K562 (cell line): ENCODE measurements around the gene SMIM35. TPM values are rescaled to one million over a fixed set of nuclear protein-coding genes. Genes with fewer than 3 reads are reported as not detected.

Experiments used
- ATF1 ChIP-seq, 2 experiments: fragments of 450-650 bp in 1 of 2; IDR thresholded peaks; 2 replicates each; pipeline ENCODE4 v1.6.1; 2016; ENCODE audit warnings: missing compliant biosample characterization in 1 of 2, missing genetic modification characterization in 1 of 2
- BCL6 ChIP-seq: fragments of 250-450 bp; sonication (Bioruptor Pico); IDR thresholded peaks from 2 replicates; pipeline ENCODE4 v1.4.0; 2020
- CEBPB ChIP-seq: fragments of 450-650 bp; IDR thresholded peaks from 2 replicates; pipeline ENCODE4 v1.6.1; 2016; ENCODE audit warnings: missing genetic modification characterization, missing compliant biosample characterization
- EP400 ChIP-seq: fragments of 450-650 bp; IDR thresholded peaks from 2 replicates; pipeline ENCODE4 v1.6.1; 2017; ENCODE audit warnings: antibody characterized with exemption, mild to moderate bottlenecking, moderate library complexity
- KAT7 ChIP-seq: sonication (generic); formaldehyde crosslinking; IDR thresholded peaks from 2 replicates; pipeline ENCODE4 v1.8.0; 2022; ENCODE audit warnings: missing genetic modification reagents, mild to moderate bottlenecking, borderline replicate concordance
- MTA2 ChIP-seq: fragments of 450-650 bp; IDR thresholded peaks from 2 replicates; pipeline ENCODE4 v1.6.1; 2016; ENCODE audit warnings: low read depth
- MTF1 ChIP-seq: fragments of 250-450 bp; sonication (Bioruptor Pico); IDR thresholded peaks from 2 replicates; pipeline ENCODE4 v1.9.0; 2021; ENCODE audit warnings: moderate library complexity, mild to moderate bottlenecking, inconsistent platforms, borderline replicate concordance
- NBN ChIP-seq: fragments of 450-650 bp; IDR thresholded peaks from 2 replicates; pipeline ENCODE4 v1.6.1; 2016; ENCODE audit warnings: low read depth, mild to moderate bottlenecking
- NCOA1 ChIP-seq: fragments of 450-650 bp; IDR thresholded peaks from 2 replicates; pipeline ENCODE4 v1.6.1; 2016; ENCODE audit warnings: low read depth
- NCOR1 ChIP-seq: fragments of 450-650 bp; IDR thresholded peaks from 2 replicates; pipeline ENCODE4 v1.6.1; 2016; ENCODE audit warnings: mild to moderate bottlenecking, moderate library complexity
- NR4A1 ChIP-seq, 2 experiments: fragments of 250-450 bp in 1 of 2; fragments of 450-650 bp in 1 of 2; sonication (Bioruptor Pico) in 1 of 2; IDR thresholded peaks; 2 replicates each; pipeline versions ENCODE4 v1.4.0 to v1.6.1; 2016 to 2020; ENCODE audit warnings: mild to moderate bottlenecking in 2 of 2, missing compliant biosample characterization in 1 of 2, missing genetic modification characterization in 1 of 2, moderate library complexity in 1 of 2
- OTX1 ChIP-seq: fragments of 450-650 bp; formaldehyde crosslinking; IDR thresholded peaks from 2 replicates; pipeline ENCODE4 v1.4.0; 2022; ENCODE audit warnings: mild to moderate bottlenecking
- RCOR1 ChIP-seq, 2 experiments: IDR thresholded peaks; 2 replicates each; pipeline ENCODE4 v1.6.1; 2012; ENCODE audit warnings: low read depth in 2 of 2, low read length in 2 of 2, borderline replicate concordance in 1 of 2, improper control_type of control experiment in 1 of 2
- RFX7 ChIP-seq: fragments of 250-450 bp; sonication (Bioruptor Pico); IDR thresholded peaks from 2 replicates; pipeline ENCODE4 v1.5.1; 2021; ENCODE audit warnings: mild to moderate bottlenecking
- STAT5A ChIP-seq: IDR thresholded peaks from 2 replicates; pipeline ENCODE4 v1.6.1; 2012; ENCODE audit warnings: low read length, inconsistent platforms, borderline replicate concordance
- ZKSCAN1 ChIP-seq: fragments of 150-350 bp; IDR thresholded peaks from 2 replicates; pipeline ENCODE4 v1.6.1; 2016; ENCODE audit warnings: low read depth, low read length
- ZNF217 ChIP-seq: sonication (generic); formaldehyde crosslinking; IDR thresholded peaks from 2 replicates; pipeline ENCODE4 v1.8.0; 2022; ENCODE audit warnings: mild to moderate bottlenecking, missing genetic modification reagents
- ZNF609 ChIP-seq: sonication (generic); formaldehyde crosslinking; IDR thresholded peaks from 2 replicates; pipeline ENCODE4 v1.8.1; 2023; ENCODE audit warnings: missing genetic modification reagents, mild to moderate bottlenecking, borderline replicate concordance
- ZNF780A ChIP-seq: fragments of 250-450 bp; sonication (Bioruptor Pico); IDR thresholded peaks from 2 replicates; pipeline ENCODE4 v1.5.0; 2021; ENCODE audit warnings: mild to moderate bottlenecking
- polyA plus RNA-seq, 8 experiments: library from polyadenylated mRNA; depleted of rRNA in 4 of 8; stranded (reverse) in 5 of 8; unstranded in 3 of 8; fragments of >200 nt; fragmentation: Nextera tagmentation in 2 of 8; fragmentation: Illumina TruSeq in 1 of 8; extraction: Ambion mirVana in 2 of 8; extraction: Trizol in 1 of 8; gene quantifications; 2 replicates each; pipeline versions ENCODE4 v1.2.1 to v1.2.3, GENCODE V29; 2011 to 2014; ENCODE audit warnings: inconsistent platforms in 1 of 8, missing spikeins in 1 of 8
- total RNA-seq, 7 experiments: library from RNA; depleted of rRNA in 6 of 7; stranded (reverse); fragments of >200 nt in 6 of 7; fragmentation: Illumina TruSeq in 2 of 7; extraction: Trizol in 2 of 7; gene quantifications; 2 replicates each; pipeline versions ENCODE4 v1.2.1 to v1.2.3, GENCODE V29; 2011 to 2021; ENCODE audit warnings: low replicate concordance in 1 of 7
- TF ChIP-seq, protein P1 (sequence below): fragments of 200-800 bp; sonication (Bioruptor generic); IDR thresholded peaks from 2 replicates; pipeline ENCODE4 v1.6.1; 2016; ENCODE audit warnings: missing genetic modification characterization, missing compliant biosample characterization

Gene SMIM35
- total and polyA plus RNA-seq, 9 of the 15 experiments (the other 6 are each of a cell fraction or from before 2014, with no cell fraction given), result 0.03 TPM; not detected in 7

- TF ChIP-seq ZNF609 (CRISPR knock-in tag) (no peak), NBN (peak; percentile 60; the same call in 1 of the 2 replicates), NCOA1 (peak; percentile 84), RCOR1 (IDR thresholded peaks at IDR 0.05; ENCODE audit: borderline replicate concordance in 1 of 2, low read depth in 2 of 2, low read length in 2 of 2) (peak in 1 of 2 experiments; percentile 56; a peak in 1 of 4 replicates), ATF1 (CRISPR knock-in tag; IDR thresholded peaks at IDR 0.05) (no peak), ATF1 (tag; IDR thresholded peaks at IDR 0.05) (peak; percentile 70), MTA2 (0 out of 2 replicates have a peak, but pooled peaks have one; percentile 25), ZNF217 (CRISPR knock-in tag) (no peak), ZNF780A (CRISPR knock-in tag) (no peak), MTF1 (CRISPR knock-in tag) (no peak), NCOR1 (peak; percentile 46), ZKSCAN1 (no peak), CEBPB (tag) (peak; percentile 68), OTX1 (CRISPR knock-in tag) (peak; percentile 92), STAT5A (peak; percentile 85), EP400 (peak; percentile 38; the same call in 1 of the 2 replicates), KAT7 (CRISPR knock-in tag) (0 out of 2 replicates have a peak, but pooled peaks have one; percentile 17), RFX7 (CRISPR knock-in tag) (peak; percentile 75; the same call in 1 of the 2 replicates), BCL6 (CRISPR knock-in tag) (peak; percentile 27; the same call in 1 of the 2 replicates), NR4A1 (CRISPR knock-in tag; IDR thresholded peaks at IDR 0.05) (no peak), NR4A1 (tag; IDR thresholded peaks at IDR 0.05) (peak; percentile 98)
- TF ChIP-seq, protein P1, sequence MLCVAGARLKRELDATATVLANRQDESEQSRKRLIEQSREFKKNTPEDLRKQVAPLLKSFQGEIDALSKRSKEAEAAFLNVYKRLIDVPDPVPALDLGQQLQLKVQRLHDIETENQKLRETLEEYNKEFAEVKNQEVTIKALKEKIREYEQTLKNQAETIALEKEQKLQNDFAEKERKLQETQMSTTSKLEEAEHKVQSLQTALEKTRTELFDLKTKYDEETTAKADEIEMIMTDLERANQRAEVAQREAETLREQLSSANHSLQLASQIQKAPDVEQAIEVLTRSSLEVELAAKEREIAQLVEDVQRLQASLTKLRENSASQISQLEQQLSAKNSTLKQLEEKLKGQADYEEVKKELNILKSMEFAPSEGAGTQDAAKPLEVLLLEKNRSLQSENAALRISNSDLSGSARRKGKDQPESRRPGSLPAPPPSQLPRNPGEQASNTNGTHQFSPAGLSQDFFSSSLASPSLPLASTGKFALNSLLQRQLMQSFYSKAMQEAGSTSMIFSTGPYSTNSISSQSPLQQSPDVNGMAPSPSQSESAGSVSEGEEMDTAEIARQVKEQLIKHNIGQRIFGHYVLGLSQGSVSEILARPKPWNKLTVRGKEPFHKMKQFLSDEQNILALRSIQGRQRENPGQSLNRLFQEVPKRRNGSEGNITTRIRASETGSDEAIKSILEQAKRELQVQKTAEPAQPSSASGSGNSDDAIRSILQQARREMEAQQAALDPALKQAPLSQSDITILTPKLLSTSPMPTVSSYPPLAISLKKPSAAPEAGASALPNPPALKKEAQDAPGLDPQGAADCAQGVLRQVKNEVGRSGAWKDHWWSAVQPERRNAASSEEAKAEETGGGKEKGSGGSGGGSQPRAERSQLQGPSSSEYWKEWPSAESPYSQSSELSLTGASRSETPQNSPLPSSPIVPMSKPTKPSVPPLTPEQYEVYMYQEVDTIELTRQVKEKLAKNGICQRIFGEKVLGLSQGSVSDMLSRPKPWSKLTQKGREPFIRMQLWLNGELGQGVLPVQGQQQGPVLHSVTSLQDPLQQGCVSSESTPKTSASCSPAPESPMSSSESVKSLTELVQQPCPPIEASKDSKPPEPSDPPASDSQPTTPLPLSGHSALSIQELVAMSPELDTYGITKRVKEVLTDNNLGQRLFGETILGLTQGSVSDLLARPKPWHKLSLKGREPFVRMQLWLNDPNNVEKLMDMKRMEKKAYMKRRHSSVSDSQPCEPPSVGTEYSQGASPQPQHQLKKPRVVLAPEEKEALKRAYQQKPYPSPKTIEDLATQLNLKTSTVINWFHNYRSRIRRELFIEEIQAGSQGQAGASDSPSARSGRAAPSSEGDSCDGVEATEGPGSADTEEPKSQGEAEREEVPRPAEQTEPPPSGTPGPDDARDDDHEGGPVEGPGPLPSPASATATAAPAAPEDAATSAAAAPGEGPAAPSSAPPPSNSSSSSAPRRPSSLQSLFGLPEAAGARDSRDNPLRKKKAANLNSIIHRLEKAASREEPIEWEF (CRISPR knock-in tag), result peak; percentile 42; the same call in 1 of the 2 replicates
Measured at GRCh38 chr11:118002010-118002540, 84.7 kb downstream of the SMIM35 start (continued).
